Activated CD4-positive, alpha-beta T cell treated with anti-CD3 and anti-CD28 coated beads for 1 hour (primary cell): ENCODE data around the gene TACR1.

Source experiments
- DNase-seq: peaks from one replicate; pipeline ENCODE4 v3.0.0-alpha.2; 2020

The TACR1 gene

GRCh38 chr2:75010571-75010970 is 188.7 kb downstream of the TACR1 start:
- no peak for DNase-seq

- no peak for DNase-seq
Measured at GRCh38 chr2:75007819-75008218, 191.5 kb downstream of the TACR1 start.

DNA sequence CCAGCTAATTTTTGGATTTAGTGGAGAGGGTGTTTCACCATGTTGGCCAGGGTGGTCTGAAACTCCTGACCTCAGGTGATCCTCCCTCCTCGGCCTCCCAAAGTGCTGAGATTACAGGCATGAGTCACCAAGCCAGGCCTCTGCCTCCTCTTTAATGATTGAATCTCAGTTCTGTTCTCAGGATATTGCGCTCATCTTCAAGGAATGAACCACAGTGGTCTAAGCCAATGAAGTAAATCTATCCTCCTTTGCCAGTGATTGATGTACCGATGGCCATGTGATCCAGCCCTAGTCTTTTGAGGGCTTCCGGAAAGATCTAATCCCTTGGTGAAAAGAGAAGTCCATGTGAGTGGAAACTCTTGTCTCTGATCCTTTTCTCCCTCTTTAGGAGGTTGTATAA is 192.3 kb downstream of the TACR1 start:
- no peak for DNase-seq

GRCh38 chr2:75006041-75006440 is 193.3 kb downstream of the TACR1 start:
- DNase-seq, result no peak

GRCh38 chr2:75003773-75004172 is 195.5 kb downstream of the TACR1 start:
- DNase-seq, result no peak

- DNase-seq, result no peak
Measured at GRCh38 chr2:75003276-75003675, 196.0 kb downstream of the TACR1 start.

GRCh38 chr2:75002007-75002406 is 197.3 kb downstream of the TACR1 start:
- DNase-seq, result no peak

DNA sequence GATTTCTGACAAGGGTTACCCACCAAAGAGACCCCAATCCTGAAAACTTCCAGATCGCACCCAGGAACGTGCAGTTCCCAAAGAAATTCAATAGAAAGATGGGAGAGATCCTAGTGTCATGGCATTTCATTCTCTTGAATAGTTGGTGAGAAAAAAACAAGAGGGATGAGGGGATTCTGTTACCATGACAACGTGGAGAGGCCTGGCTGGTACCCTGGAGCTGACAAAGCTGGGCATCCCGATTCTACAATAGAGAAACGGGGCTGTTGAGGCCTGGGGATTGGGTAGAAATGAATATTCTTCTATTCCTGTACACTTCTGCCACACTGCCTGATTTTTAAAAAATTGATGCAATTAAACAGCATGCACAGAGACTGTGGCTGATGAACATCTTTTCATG is 199.9 kb downstream of the TACR1 start:
- DNase-seq, result no peak
